ENCODE measurements around the gene MPC2.
A peak's percentile ranks its signal among the peaks of the same experiment; 100 is the strongest.

The MPC2 gene

GRCh38 chr1:167936930-167937708 lies at the start of gene MPC2:
Gene MPC2, minus strand, starts transcription at chr1:167937072. Its CDS starts 1,231 bp downstream, at chr1:167935841.
- H3K9ac ChIP-seq (ENCODE audit: low read length in 5 of 5), result peak within 1 kb of the TSS; percentile 81 to 99 (median 97)
- H3K9me3 ChIP-seq (ENCODE audit: control insufficient read depth in 5 of 5, low read length in 5 of 5), result no peaks in the 10 kb centered on the region
- no peaks in the 10 kb centered on the region for H3K36me3 ChIP-seq (ENCODE audit: control insufficient read depth in 5 of 5, insufficient read depth in 5 of 5, low read length in 5 of 5)
- peak within 1 kb of the TSS; percentile 94 to 99 (median 96) for H3K4me3 ChIP-seq (ENCODE audit: low read depth in 1 of 5, low read length in 5 of 5)
- H3K27ac ChIP-seq (ENCODE audit: low read depth, low read length), result peak within 1 kb of the TSS; percentile 97
- peaks cover 0 to 43% (median 36%) of the 10 kb centered on the region in 5 donors for H3K4me1 ChIP-seq (ENCODE audit: control insufficient read depth in 5 of 5, insufficient read depth in 5 of 5, low read length in 5 of 5)
- no peaks in the 10 kb centered on the region for H3K27me3 ChIP-seq (ENCODE audit: control insufficient read depth in 5 of 5, insufficient read depth in 4 of 5, low read length in 5 of 5)

DNA sequence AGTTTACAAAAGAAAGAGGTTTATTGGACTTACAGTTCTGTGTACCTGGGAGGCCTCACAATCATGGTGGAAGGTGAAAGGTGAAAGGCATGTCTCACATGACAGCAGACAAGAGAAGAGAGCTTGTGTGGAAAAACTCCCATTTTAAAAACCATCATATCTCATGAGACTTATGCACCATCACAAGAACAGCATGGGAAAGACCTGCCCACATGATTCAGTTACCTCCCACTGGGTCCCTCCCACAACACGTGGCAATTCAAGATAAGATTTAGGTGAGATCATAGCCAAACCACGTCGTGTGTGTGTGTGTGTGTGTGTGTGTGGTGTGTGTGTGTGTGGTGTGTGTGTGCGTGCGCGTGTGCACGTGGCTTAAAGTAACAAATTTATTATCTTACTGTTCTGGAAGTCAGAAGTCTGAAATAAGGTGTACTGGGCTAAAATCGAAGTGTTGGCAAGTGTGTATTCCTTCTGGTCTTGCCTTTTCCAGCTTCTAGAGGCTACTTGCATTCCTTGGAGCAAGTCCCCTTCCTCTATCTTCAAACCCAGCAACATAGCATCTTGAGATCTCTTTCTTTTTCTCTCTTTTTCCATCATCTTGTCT lies 48.1 kb upstream of the MPC2 start:
- no peaks in the 10 kb centered on the region for H3K27me3 ChIP-seq (ENCODE audit: control insufficient read depth in 5 of 5, insufficient read depth in 4 of 5, low read length in 5 of 5)
- H3K9ac ChIP-seq (ENCODE audit: low read length in 5 of 5), result no peak overlapping the region
- no peaks in the 10 kb centered on the region for H3K9me3 ChIP-seq (ENCODE audit: control insufficient read depth in 5 of 5, low read length in 5 of 5)
- no peak overlapping the region for H3K4me3 ChIP-seq (ENCODE audit: low read depth in 1 of 5, low read length in 5 of 5)
- H3K27ac ChIP-seq (ENCODE audit: low read depth, low read length), result no peak overlapping the region
- peaks cover 0 to 3% (median 0%) of the 10 kb centered on the region in 5 donors for H3K4me1 ChIP-seq (ENCODE audit: control insufficient read depth in 5 of 5, insufficient read depth in 5 of 5, low read length in 5 of 5)
- peaks cover 4 to 9% (median 7%) of the 10 kb centered on the region in 5 donors for H3K36me3 ChIP-seq (ENCODE audit: control insufficient read depth in 5 of 5, insufficient read depth in 5 of 5, low read length in 5 of 5)

DNA sequence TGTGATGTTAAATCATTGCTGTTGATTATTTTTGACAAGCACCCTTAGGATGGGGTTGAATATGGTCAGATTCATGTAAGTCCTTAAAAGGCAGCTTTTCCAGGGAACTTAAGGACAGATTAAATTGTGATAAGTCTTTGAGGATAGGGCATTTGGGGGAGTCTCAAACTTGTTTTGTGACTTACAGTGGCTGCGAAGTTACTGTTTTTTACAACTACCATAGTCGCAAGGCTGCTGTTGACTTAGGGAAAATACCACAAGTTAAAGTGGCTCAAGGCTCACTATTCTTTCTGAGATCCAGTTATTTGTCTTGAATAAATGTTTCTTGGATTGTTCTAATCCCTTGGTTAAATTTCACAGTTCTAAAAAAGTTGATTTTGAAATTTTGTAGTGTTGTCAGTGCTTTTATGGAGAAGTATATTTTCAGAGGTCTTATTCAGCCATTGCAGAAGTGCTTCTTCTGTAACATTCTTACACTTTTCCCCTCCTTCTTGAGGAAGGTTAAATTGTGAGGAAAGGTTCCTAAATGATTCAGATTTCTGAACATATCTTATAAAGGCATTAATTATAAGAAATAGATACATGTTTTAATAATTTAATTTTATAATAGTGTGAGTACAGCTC lies 47.0 kb upstream of the MPC2 start:
- no peak overlapping the region for H3K4me3 ChIP-seq (ENCODE audit: low read depth in 1 of 5, low read length in 5 of 5)
- no peak overlapping the region for H3K27ac ChIP-seq (ENCODE audit: low read depth, low read length)
- peaks cover 0 to 3% (median 0%) of the 10 kb centered on the region in 5 donors for H3K4me1 ChIP-seq (ENCODE audit: control insufficient read depth in 5 of 5, insufficient read depth in 5 of 5, low read length in 5 of 5)
- H3K9ac ChIP-seq (ENCODE audit: low read length in 5 of 5), result no peak overlapping the region
- no peaks in the 10 kb centered on the region for H3K9me3 ChIP-seq (ENCODE audit: control insufficient read depth in 5 of 5, low read length in 5 of 5)
- no peaks in the 10 kb centered on the region for H3K27me3 ChIP-seq (ENCODE audit: control insufficient read depth in 5 of 5, insufficient read depth in 4 of 5, low read length in 5 of 5)
- peaks cover 4 to 9% (median 7%) of the 10 kb centered on the region in 5 donors for H3K36me3 ChIP-seq (ENCODE audit: control insufficient read depth in 5 of 5, insufficient read depth in 5 of 5, low read length in 5 of 5)

- no peak overlapping the region for H3K9ac ChIP-seq (ENCODE audit: low read length in 5 of 5)
- H3K27ac ChIP-seq (ENCODE audit: low read depth, low read length), result no peak overlapping the region
- peaks cover 4 to 14% (median 8%) of the 10 kb centered on the region in 5 donors for H3K36me3 ChIP-seq (ENCODE audit: control insufficient read depth in 5 of 5, insufficient read depth in 5 of 5, low read length in 5 of 5)
- H3K4me3 ChIP-seq (ENCODE audit: low read depth in 1 of 5, low read length in 5 of 5), result no peak overlapping the region
- H3K27me3 ChIP-seq (ENCODE audit: control insufficient read depth in 5 of 5, insufficient read depth in 4 of 5, low read length in 5 of 5), result no peaks in the 10 kb centered on the region
- H3K4me1 ChIP-seq (ENCODE audit: control insufficient read depth in 5 of 5, insufficient read depth in 5 of 5, low read length in 5 of 5), result peaks cover 0 to 3% (median 0%) of the 10 kb centered on the region in 5 donors
- no peaks in the 10 kb centered on the region for H3K9me3 ChIP-seq (ENCODE audit: control insufficient read depth in 5 of 5, low read length in 5 of 5)
These were observed 45.1 kb upstream of the MPC2 start for GRCh38 chr1:167981933-167982332.

- H3K9me3 ChIP-seq (ENCODE audit: control insufficient read depth in 5 of 5, low read length in 5 of 5), result no peaks in the 10 kb centered on the region
- peaks cover 0 to 9% (median 0%) of the 10 kb centered on the region in 5 donors for H3K4me1 ChIP-seq (ENCODE audit: control insufficient read depth in 5 of 5, insufficient read depth in 5 of 5, low read length in 5 of 5)
- H3K36me3 ChIP-seq (ENCODE audit: control insufficient read depth in 5 of 5, insufficient read depth in 5 of 5, low read length in 5 of 5), result peaks cover 13 to 24% (median 18%) of the 10 kb centered on the region in 5 donors
- no peak overlapping the region for H3K4me3 ChIP-seq (ENCODE audit: low read depth in 1 of 5, low read length in 5 of 5)
- H3K27me3 ChIP-seq (ENCODE audit: control insufficient read depth in 5 of 5, insufficient read depth in 4 of 5, low read length in 5 of 5), result no peaks in the 10 kb centered on the region
- no peak overlapping the region for H3K27ac ChIP-seq (ENCODE audit: low read depth, low read length)
- H3K9ac ChIP-seq (ENCODE audit: low read length in 5 of 5), result no peak overlapping the region
These were observed 40.4 kb upstream of the MPC2 start for GRCh38 chr1:167977245-167977644.

DNA sequence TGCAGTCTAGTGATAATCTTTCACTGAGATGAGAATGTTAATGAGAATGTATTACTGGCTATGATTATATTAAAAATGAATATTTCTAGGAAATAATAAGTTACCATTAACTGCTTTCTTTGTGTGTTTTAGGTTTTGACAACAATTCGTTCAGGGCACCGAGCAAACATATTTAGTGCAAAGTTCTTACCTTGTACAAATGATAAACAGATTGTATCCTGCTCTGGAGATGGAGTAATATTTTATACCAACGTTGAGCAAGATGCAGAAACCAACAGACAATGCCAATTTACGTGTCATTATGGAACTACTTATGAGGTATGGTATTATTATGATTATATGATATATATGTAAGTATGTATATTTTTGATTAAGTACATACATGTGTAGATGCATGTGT lies 37.8 kb upstream of the MPC2 start:
- peaks cover 0 to 6% (median 0%) of the 10 kb centered on the region in 5 donors for H3K4me1 ChIP-seq (ENCODE audit: control insufficient read depth in 5 of 5, insufficient read depth in 5 of 5, low read length in 5 of 5)
- H3K27me3 ChIP-seq (ENCODE audit: control insufficient read depth in 5 of 5, insufficient read depth in 4 of 5, low read length in 5 of 5), result no peaks in the 10 kb centered on the region
- H3K9me3 ChIP-seq (ENCODE audit: control insufficient read depth in 5 of 5, low read length in 5 of 5), result no peaks in the 10 kb centered on the region
- H3K36me3 ChIP-seq (ENCODE audit: control insufficient read depth in 5 of 5, insufficient read depth in 5 of 5, low read length in 5 of 5), result peaks cover 9 to 23% (median 16%) of the 10 kb centered on the region in 5 donors
- no peak overlapping the region for H3K9ac ChIP-seq (ENCODE audit: low read length in 5 of 5)
- H3K27ac ChIP-seq (ENCODE audit: low read depth, low read length), result no peak overlapping the region
- no peak overlapping the region for H3K4me3 ChIP-seq (ENCODE audit: low read depth in 1 of 5, low read length in 5 of 5)

DNA sequence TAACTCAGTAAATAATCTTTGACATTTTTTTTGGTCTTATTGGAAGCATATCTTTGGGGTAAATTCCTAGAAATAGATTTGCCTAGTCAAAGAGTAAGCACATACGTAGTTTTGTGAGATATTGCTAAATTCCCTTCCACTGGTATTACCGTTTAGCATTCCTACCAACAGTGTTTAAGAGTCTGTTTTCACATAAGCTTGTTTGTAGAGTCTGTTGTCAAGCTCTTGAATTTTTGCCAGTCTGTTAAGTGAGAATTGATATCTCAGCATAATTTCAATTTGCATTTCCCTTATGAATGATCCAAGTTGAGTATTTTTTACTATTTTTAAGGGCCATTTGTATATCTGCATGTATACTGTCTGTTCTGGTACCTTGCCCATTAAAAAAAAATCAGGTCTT lies 37.0 kb upstream of the MPC2 start:
- peaks cover 9 to 23% (median 16%) of the 10 kb centered on the region in 5 donors for H3K36me3 ChIP-seq (ENCODE audit: control insufficient read depth in 5 of 5, insufficient read depth in 5 of 5, low read length in 5 of 5)

GRCh38 chr1:167968569-167968968 lies 31.7 kb upstream of the MPC2 start:
- Histone ChIP-seq H3K9me3 (ENCODE audit: control insufficient read depth in 5 of 5, low read length in 5 of 5) (no peaks in the 10 kb centered on the region), H3K36me3 (ENCODE audit: control insufficient read depth in 5 of 5, insufficient read depth in 5 of 5, low read length in 5 of 5) (peaks cover 0 to 10% (median 6%) of the 10 kb centered on the region in 5 donors), H3K4me3 (ENCODE audit: low read depth in 1 of 5, low read length in 5 of 5) (no peak overlapping the region), H3K4me1 (ENCODE audit: control insufficient read depth in 5 of 5, insufficient read depth in 5 of 5, low read length in 5 of 5) (peaks cover 0 to 8% (median 4%) of the 10 kb centered on the region in 5 donors), H3K27me3 (ENCODE audit: control insufficient read depth in 5 of 5, insufficient read depth in 4 of 5, low read length in 5 of 5) (no peaks in the 10 kb centered on the region), H3K9ac (ENCODE audit: low read length in 5 of 5) (no peak overlapping the region), H3K27ac (ENCODE audit: low read depth, low read length) (peak overlapping the region; percentile 17)

More for the DNA sequence above, 37.0 kb upstream of the MPC2 start:
- Histone ChIP-seq H3K4me3 (ENCODE audit: low read depth in 1 of 5, low read length in 5 of 5) (no peak overlapping the region), H3K9me3 (ENCODE audit: control insufficient read depth in 5 of 5, low read length in 5 of 5) (no peaks in the 10 kb centered on the region), H3K4me1 (ENCODE audit: control insufficient read depth in 5 of 5, insufficient read depth in 5 of 5, low read length in 5 of 5) (peaks cover 0 to 6% (median 0%) of the 10 kb centered on the region in 5 donors), H3K27ac (ENCODE audit: low read depth, low read length) (no peak overlapping the region), H3K9ac (ENCODE audit: low read length in 5 of 5) (no peak overlapping the region), H3K27me3 (ENCODE audit: control insufficient read depth in 5 of 5, insufficient read depth in 4 of 5, low read length in 5 of 5) (no peaks in the 10 kb centered on the region)

GRCh38 chr1:167966050-167966449 lies 29.2 kb upstream of the MPC2 start:
- Histone ChIP-seq H3K36me3 (ENCODE audit: control insufficient read depth in 5 of 5, insufficient read depth in 5 of 5, low read length in 5 of 5) (peaks cover 0 to 6% (median 5%) of the 10 kb centered on the region in 5 donors), H3K4me1 (ENCODE audit: control insufficient read depth in 5 of 5, insufficient read depth in 5 of 5, low read length in 5 of 5) (peaks cover 0 to 8% (median 4%) of the 10 kb centered on the region in 5 donors), H3K4me3 (ENCODE audit: low read depth in 1 of 5, low read length in 5 of 5) (no peak overlapping the region), H3K27ac (ENCODE audit: low read depth, low read length) (no peak overlapping the region), H3K27me3 (ENCODE audit: control insufficient read depth in 5 of 5, insufficient read depth in 4 of 5, low read length in 5 of 5) (no peaks in the 10 kb centered on the region), H3K9ac (ENCODE audit: low read length in 5 of 5) (no peak overlapping the region), H3K9me3 (ENCODE audit: control insufficient read depth in 5 of 5, low read length in 5 of 5) (no peaks in the 10 kb centered on the region)

- Histone ChIP-seq H3K27me3 (ENCODE audit: control insufficient read depth in 5 of 5, insufficient read depth in 4 of 5, low read length in 5 of 5) (no peaks in the 10 kb centered on the region), H3K9ac (ENCODE audit: low read length in 5 of 5) (no peak overlapping the region), H3K36me3 (ENCODE audit: control insufficient read depth in 5 of 5, insufficient read depth in 5 of 5, low read length in 5 of 5) (peaks cover 0 to 6% (median 5%) of the 10 kb centered on the region in 5 donors), H3K27ac (ENCODE audit: low read depth, low read length) (no peak overlapping the region), H3K4me3 (ENCODE audit: low read depth in 1 of 5, low read length in 5 of 5) (no peak overlapping the region), H3K9me3 (ENCODE audit: control insufficient read depth in 5 of 5, low read length in 5 of 5) (no peaks in the 10 kb centered on the region), H3K4me1 (ENCODE audit: control insufficient read depth in 5 of 5, insufficient read depth in 5 of 5, low read length in 5 of 5) (peaks cover 0 to 8% (median 4%) of the 10 kb centered on the region in 5 donors)
These were observed 27.8 kb upstream of the MPC2 start for GRCh38 chr1:167964646-167965045.
